GM18526 (cell line): ENCODE measurements around the gene SSC5D.

Source experiments
- POLR2A ChIP-seq: IDR thresholded peaks from 3 replicates; pipeline ENCODE4 v1.6.1; 2011; ENCODE audit not compliant: insufficient read length; ENCODE audit errors: extremely low read depth

SSC5D gene

GRCh38 chr19:55498246-55498840 is 10.1 kb downstream of the SSC5D start:
- TF ChIP-seq POLR2A: no peak

- no peak for TF ChIP-seq POLR2A
Observed at GRCh38 chr19:55500368-55500952, 12.2 kb downstream of the SSC5D start.

- no peak for TF ChIP-seq POLR2A
Observed at GRCh38 chr19:55502197-55502952, 14.1 kb downstream of the SSC5D start.

- no peak for TF ChIP-seq POLR2A
Observed at GRCh38 chr19:55503157-55503501, 14.9 kb downstream of the SSC5D start.

GRCh38 chr19:55503502-55504251 is 15.4 kb downstream of the SSC5D start:
- TF ChIP-seq POLR2A: no peak

GRCh38 chr19:55504252-55504603 is 16.0 kb downstream of the SSC5D start:
- TF ChIP-seq POLR2A: no peak

- TF ChIP-seq POLR2A: no peak
Observed at GRCh38 chr19:55504981-55505380, 16.7 kb downstream of the SSC5D start.

- no peak for TF ChIP-seq POLR2A
Observed at GRCh38 chr19:55508120-55508519, 19.9 kb downstream of the SSC5D start.

- peak; percentile 35 for TF ChIP-seq POLR2A
Observed at GRCh38 chr19:55516878-55517620, 28.8 kb downstream of the SSC5D start.

- TF ChIP-seq POLR2A: no peak
Observed at GRCh38 chr19:55519451-55520311, 31.4 kb downstream of the SSC5D start.

- no peak for TF ChIP-seq POLR2A
Observed at GRCh38 chr19:55520691-55521292, 32.6 kb downstream of the SSC5D start.

GRCh38 chr19:55525289-55526101 is 37.3 kb downstream of the SSC5D start:
- no peak for TF ChIP-seq POLR2A
